Esophagus squamous epithelium (tissue), 5 donors: ENCODE measurements around the gene JPT1. TPM values are rescaled to one million over a fixed set of nuclear protein-coding genes. Genes with fewer than 3 reads are reported as not detected.
A peak's percentile ranks its signal among the peaks of the same experiment; 100 is the strongest.

Experiments used
- DNase-seq: peaks from one replicate; lab custom pipeline; 2025; lab: John Stamatoyannopoulos, UW
- H3K27ac ChIP-seq, 4 donors: fragments of 200-600 bp; sonication (generic); one replicate each; pipeline ENCODE4 v1.5.1; 2016 to 2019; ENCODE audit warnings: mild to moderate bottlenecking in 1 of 4
- H3K27me3 ChIP-seq, 4 donors: fragments of 200-600 bp; sonication (generic); 1 replicate in 3 of 4; 2 replicates in 1 of 4; pipeline versions ENCODE4 v1.5.1 to v1.6.0; 2017 to 2021; ENCODE audit warnings: antibody characterized with exemption in 1 of 4
- H3K36me3 ChIP-seq, 3 donors: fragments of 200-600 bp; sonication (generic); one replicate each; pipeline ENCODE4 v1.5.1; 2016 to 2019
- H3K4me1 ChIP-seq, 3 donors: fragments of 200-600 bp; sonication (generic); one replicate each; pipeline ENCODE4 v1.5.1; 2017 to 2019
- H3K4me3 ChIP-seq, 4 donors: fragments of 200-600 bp; sonication (generic); 1 replicate in 3 of 4; 2 replicates in 1 of 4; pipeline ENCODE4 v1.5.1; 2016 to 2019; ENCODE audit warnings: mild to moderate bottlenecking in 2 of 4, moderate library complexity in 1 of 4
- H3K9me3 ChIP-seq, 3 donors: fragments of 200-600 bp; sonication (generic); one replicate each; pipeline ENCODE4 v1.5.1; 2016 to 2019
- POLR2A ChIP-seq, 4 donors: fragments of 450-650 bp; IDR thresholded peaks; one replicate each; pipeline ENCODE4 v1.6.1; 2017; ENCODE audit warnings: antibody characterized with exemption in 4 of 4, mild to moderate bottlenecking in 4 of 4, moderate library complexity in 3 of 4
- WGBS, 2 donors: methylation state at CpG; one replicate each; pipeline ENCODE4 v1.1.5; 2018; 5-methylcytosine and 5-hydroxymethylcytosine counted together
- intact Hi-C: fragments of 100-400 bp; cut with DNase I; formaldehyde crosslinking; loops from one replicate; pipeline ENCODE4 v1.15.0; 2022
- total RNA-seq, 4 donors: library from RNA; depleted of rRNA; stranded (reverse); fragments of >200 nt; gene quantifications; one replicate each; pipeline ENCODE4 v1.1.0, GENCODE V29; 2016
- TF ChIP-seq, protein P1 (sequence below), 6 experiments: fragments of 450-650 bp in 4 of 6; fragments of 200-600 bp in 2 of 6; sonication (generic) in 2 of 6; IDR thresholded peaks; one replicate each; pipeline ENCODE4 v1.5.1; 2016 to 2019; ENCODE audit warnings: antibody characterized with exemption in 6 of 6, mild to moderate bottlenecking in 4 of 6, moderate library complexity in 4 of 6
- donor health status: DM: yes; HTN: yes; CAD: no.

Gene JPT1
- total RNA-seq, 4 donors from 2014 or later: 82.2 to 249 (median 196) TPM

DNA sequence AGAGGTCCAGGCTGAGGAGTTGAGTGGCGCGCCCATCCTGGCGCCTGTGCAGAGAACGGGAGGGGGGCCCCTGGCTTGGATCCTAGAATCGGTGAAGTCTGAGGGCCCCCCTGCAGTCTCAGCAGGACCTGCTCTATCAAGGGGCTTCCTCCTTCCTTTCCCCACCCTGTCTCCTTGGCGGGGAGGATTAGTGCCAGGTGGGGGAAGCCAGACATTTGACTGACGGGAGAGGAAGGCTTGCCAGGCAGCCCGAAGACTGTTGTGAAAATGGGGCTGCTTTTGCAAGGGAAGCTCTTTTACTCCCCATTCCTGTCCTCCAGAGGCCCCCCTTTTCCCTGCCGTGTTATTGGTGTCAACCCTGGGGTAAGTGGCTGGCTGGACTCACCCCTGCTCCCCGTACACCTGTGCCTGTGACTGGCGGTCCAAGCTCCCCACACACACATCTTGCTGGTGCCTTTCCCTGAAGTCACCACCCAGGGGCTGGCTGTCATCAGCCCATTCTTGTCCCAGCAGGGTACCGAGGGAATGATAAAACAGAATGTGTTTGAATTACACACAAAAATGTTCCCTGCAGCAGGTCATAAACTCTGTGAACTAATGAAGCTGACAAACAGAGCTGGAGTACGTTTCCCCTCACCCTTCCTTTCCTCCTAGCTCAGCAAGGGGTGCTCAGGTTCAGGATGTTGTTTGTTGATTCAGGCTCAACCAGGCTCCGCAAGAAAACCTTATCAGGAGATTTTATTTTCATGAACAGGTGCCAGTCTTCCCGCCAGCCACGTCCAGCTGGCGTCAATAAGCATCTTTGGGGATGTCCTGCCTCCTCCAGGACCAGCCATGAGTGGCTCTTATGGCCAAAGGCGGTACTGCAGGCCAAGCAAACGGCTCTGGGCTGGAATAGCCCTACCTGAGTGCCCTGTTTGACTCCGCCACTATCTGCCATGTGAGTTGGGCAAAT lies 48.9 kb downstream of the JPT1 start:
- no peaks in the 10 kb centered on the region for H3K9me3 ChIP-seq
- no peak overlapping the region for H3K27ac ChIP-seq
- no peak for TF ChIP-seq POLR2A (IDR thresholded peaks at IDR 0.05)
- TF ChIP-seq, protein P1, sequence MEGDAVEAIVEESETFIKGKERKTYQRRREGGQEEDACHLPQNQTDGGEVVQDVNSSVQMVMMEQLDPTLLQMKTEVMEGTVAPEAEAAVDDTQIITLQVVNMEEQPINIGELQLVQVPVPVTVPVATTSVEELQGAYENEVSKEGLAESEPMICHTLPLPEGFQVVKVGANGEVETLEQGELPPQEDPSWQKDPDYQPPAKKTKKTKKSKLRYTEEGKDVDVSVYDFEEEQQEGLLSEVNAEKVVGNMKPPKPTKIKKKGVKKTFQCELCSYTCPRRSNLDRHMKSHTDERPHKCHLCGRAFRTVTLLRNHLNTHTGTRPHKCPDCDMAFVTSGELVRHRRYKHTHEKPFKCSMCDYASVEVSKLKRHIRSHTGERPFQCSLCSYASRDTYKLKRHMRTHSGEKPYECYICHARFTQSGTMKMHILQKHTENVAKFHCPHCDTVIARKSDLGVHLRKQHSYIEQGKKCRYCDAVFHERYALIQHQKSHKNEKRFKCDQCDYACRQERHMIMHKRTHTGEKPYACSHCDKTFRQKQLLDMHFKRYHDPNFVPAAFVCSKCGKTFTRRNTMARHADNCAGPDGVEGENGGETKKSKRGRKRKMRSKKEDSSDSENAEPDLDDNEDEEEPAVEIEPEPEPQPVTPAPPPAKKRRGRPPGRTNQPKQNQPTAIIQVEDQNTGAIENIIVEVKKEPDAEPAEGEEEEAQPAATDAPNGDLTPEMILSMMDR (IDR thresholded peaks at IDR 0.05): peak; percentile 64 to 88 (median 76)
- peaks cover 6 to 15% (median 9%) of the 10 kb centered on the region in 3 donors for H3K4me1 ChIP-seq
- intact Hi-C loops: loop anchor here (10.0 kb wide), 1 partner anchor 141 kb away; no protein-coding TSS in a partner anchor
- no peak overlapping the region for H3K4me3 ChIP-seq
- WGBS, 2 donors: 63 to 68% methylated on average over 13 to 19 of the region's 20 CpGs
- peaks cover 3 to 25% (median 4%) of the 10 kb centered on the region in 3 donors for H3K36me3 ChIP-seq
- no peaks in the 10 kb centered on the region for H3K27me3 ChIP-seq
- no peak for DNase-seq

DNA sequence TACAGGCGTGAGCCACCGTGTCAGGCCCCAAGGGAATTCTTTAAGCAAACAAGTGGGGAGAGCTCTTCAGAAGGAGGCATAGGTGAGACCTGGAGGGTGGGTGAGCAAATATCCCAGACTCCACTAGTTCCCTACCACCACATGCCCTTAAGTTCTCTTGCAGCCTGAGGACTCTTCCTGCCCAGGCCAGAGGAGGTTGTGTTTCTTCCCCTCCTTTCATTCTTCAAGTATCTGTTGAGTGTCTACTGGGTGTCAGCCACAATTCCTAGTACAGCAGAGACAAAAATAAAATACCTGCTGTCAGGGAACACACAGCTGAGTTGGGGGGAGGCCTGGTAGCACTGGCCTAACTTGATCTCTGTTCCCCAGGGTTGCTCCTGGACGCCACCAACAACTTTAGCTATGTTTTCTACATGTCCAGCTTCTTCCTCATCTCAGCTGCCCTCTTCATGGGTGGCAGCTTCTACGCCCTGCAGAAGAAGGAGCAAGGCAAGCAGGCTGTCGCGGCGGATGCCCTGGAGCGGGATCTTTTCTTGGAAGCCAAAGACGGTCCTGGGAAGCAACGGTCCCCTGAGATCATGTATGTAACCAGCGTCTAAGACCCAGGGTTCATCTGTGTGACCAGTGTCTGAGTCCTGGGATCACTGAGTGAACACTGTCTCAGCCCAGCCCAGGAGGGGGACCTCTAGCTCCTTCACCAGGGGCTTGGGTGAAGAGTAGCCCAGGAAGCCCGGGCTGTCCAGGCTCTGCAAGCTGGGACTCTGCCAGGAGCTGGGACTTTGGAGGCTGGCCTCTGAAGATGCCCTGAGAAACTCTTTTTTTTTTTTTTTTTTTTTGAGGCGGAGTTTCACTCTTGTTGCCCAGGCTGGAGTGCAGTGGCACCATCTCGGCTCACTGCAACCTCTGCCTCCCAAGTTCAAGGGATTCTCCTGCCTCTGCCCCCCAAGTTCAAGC lies 50.4 kb downstream of the JPT1 start:
- Histone ChIP-seq H3K27me3 (no peaks in the 10 kb centered on the region), H3K4me1 (peaks cover under 1 to 4% (median 2%) of the 10 kb centered on the region in 3 donors), H3K27ac (no peak overlapping the region), H3K9me3 (no peaks in the 10 kb centered on the region), H3K4me3 (no peak overlapping the region), H3K36me3 (peaks cover 4 to 40% (median 7%) of the 10 kb centered on the region in 3 donors)
- no peak for DNase-seq
- WGBS, 2 donors: 64 to 100% methylated on average over 3 to 9 of the region's 14 CpGs
- TF ChIP-seq, protein P1 (IDR thresholded peaks at IDR 0.05): no peak
- TF ChIP-seq POLR2A (IDR thresholded peaks at IDR 0.05): no peak
- intact Hi-C loops: loop anchor here (10.0 kb wide), 1 partner anchor 139 kb away; no protein-coding TSS in a partner anchor

DNA sequence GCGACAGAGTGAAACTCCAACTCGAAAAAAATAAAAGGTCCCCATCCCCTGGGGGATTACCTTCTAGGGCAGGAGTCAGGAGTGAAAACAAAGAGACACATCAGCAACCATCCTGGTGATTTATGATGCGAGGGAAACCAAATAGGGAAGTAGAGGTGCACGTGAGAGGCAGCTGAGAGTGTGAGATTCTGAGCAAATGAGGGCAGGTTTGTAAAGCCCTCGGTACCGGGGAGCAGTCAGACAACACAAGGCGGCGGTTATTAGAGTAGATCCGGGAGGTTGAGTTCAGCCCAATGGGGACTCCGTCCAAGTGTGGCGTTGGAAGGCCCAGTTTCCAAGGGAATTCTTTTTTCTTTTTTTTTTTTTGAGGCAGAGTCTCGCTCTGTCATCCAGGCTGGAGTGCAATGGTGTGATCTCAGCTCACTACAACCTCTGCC lies 51.9 kb downstream of the JPT1 start:
- Histone ChIP-seq H3K4me1 (peaks cover 0 to 6% (median 0%) of the 10 kb centered on the region in 3 donors), H3K4me3 (no peak overlapping the region), H3K27ac (no peak overlapping the region), H3K9me3 (no peaks in the 10 kb centered on the region), H3K36me3 (peaks cover 4 to 52% (median 7%) of the 10 kb centered on the region in 3 donors), H3K27me3 (no peaks in the 10 kb centered on the region)
- DNase-seq: no peak
- no peak for TF ChIP-seq POLR2A (IDR thresholded peaks at IDR 0.05)
- TF ChIP-seq, protein P1 (IDR thresholded peaks at IDR 0.05): no peak
- intact Hi-C loops: loop anchor here (10.0 kb wide), 1 partner anchor 138 kb away; no protein-coding TSS in a partner anchor
- 54 to 62% methylated on average over 12 of the region's 12 CpGs for WGBS, 2 donors

DNA sequence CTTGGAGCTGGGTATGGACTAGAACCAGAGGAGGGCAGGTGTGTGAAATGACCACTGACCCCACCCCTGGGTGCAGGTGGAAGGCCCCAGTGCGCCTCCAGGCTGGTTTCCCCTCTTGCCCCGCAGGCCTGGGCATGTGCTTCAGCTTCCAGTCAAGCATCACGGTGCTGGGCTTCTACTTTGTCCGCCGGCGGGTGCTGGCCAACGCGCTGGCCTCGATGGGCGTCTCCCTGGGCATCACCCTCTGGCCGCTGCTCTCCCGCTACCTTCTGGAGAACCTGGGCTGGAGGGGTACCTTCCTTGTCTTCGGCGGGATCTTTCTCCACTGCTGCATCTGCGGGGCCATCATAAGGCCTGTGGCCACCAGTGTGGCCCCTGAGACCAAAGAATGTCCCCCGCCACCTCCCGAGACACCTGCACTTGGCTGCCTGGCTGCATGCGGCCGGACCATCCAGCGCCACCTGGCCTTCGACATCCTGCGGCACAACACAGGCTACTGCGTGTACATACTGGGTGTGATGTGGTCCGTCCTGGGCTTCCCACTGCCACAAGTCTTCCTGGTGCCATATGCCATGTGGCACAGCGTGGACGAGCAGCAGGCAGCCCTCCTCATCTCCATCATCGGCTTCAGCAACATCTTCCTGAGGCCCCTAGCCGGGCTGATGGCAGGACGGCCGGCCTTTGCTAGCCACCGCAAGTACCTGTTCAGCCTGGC lies 54.3 kb downstream of the JPT1 start:
- DNase-seq: no peak
- H3K27me3 ChIP-seq: no peaks in the 10 kb centered on the region
- H3K36me3 ChIP-seq: peaks cover 4 to 48% (median 7%) of the 10 kb centered on the region in 3 donors
- no peak for TF ChIP-seq POLR2A (IDR thresholded peaks at IDR 0.05)
- TF ChIP-seq, protein P1 (IDR thresholded peaks at IDR 0.05): no peak
- 95 to 98% methylated on average over 10 to 20 of the region's 31 CpGs for WGBS, 2 donors
- H3K27ac ChIP-seq: no peak overlapping the region
- peaks cover 2 to 29% (median 8%) of the 10 kb centered on the region in 3 donors for H3K4me1 ChIP-seq
- H3K4me3 ChIP-seq: no peak overlapping the region
- no peaks in the 10 kb centered on the region for H3K9me3 ChIP-seq
- intact Hi-C loops: loop anchor here (10.0 kb wide), 1 partner anchor 135 kb away; no protein-coding TSS in a partner anchor
